GM18498 (cell line): ENCODE results near the gene SPAG7.
"Not testable (repeated sequence)": the region's sequence is repeated elsewhere in the genome, so short reads cannot be mapped to it uniquely, and the experiment has no call there.

ENCODE experiments used
- ATAC-seq: cut with Tn5 transposase; IDR thresholded peaks from one replicate; pipeline ENCODE4 v1.9.1; 2021; ENCODE audit warnings: mild to moderate bottlenecking, moderate library complexity; ENCODE audit not compliant: unreplicated experiment

SPAG7 gene

DNA sequence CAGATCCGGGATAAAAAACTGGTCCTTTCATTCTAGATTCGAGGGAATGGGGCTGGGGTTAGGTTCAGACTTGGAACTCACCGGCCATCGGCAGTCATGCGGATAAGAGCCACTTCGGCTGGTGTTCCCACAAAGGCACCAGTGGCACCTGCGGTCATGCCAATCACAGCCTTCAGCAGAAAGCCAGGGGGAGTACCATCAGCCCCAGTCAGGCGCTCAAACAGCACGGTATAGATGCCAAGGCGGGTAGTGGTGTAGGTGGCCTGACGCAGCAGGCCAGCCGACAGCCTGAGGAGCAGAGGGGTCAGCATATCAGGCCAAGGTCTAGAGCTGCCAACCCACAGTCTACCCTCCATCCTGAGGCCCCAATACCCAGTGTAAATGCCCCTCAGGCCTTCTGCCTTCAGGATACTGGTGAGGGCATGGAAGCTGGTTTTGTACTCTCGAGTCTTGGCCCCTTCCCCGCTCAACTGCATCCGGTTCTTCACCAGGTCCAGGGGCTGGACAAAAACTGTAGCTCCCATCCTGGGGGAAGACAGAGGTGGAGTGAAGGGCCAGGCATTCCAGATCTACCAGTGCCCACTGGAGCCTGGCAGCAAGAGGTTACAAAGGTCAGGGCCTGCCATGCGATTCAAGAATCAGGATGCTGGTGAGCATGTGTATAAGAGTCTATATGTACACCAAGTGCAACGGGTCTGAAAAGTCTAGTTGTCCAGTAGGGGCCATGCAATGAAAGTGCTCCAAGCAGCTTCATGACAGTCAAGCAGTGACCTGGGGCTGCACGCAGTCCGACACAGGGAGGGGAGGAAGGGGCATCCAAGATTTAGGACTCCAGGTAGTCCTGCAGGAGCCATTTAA, 28.7 kb downstream of the SPAG7 start:
- no peak for ATAC-seq

DNA sequence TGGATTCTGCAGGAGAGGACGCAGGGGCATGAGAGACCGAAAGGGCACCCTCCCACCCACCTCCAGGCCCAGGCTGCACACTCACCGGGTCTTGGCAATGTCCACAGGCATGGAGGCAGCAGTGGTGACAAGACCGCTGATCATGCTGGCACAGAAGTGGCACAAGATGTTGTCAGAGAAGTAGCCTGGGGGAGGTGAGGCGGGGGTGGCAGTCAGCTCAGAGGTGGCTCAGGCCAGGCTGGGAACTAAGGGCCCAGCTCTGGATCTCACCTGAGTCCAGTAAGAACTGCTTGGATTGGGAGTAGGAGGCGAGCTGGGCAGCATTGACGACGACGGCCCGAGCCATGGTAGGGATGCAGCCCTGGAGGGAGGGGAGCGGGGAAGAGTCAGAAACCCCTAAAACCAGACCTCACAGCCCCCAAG, 29.5 kb downstream of the SPAG7 start:
- ATAC-seq = no peak

DNA sequence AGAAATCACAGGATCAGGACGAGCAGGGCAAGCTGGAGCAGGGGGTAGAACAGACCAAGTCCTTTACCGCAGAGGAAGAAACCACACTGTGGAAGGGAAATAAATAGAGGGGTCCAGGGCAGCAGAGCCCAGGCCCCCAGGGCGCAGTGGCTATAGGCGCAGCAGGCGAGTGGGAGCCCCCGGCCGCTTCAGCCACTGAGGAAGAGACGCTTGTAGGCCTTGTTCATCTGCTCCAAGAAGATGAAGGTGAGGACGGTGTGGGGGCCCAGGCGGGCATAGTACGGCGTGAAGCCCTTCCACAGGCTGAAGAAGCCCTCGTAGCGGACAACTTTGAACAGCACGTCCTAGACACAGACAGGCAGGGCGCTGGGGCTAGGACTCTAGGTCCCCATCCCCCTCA, 30.1 kb downstream of the SPAG7 start:
- no peak for ATAC-seq

DNA sequence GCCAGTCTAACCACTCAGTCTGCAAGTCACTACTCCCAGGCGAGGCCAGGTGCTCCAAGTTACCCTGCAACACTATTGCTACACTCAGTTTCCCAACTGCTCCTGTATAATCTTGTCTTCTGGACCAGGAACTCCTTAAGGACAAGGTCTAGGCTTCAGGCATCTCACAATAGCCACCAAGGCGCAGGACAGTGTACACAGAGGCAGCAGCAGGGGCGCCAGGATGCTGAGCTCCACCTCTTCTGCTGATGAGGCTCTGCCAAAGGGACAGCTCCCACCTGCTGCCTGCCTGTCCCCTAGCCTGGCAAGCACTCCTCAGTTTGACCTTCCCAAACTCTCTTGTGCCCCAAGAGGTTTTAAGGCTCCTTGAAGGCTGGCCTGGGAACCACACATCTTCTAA, 31.2 kb downstream of the SPAG7 start:
- ATAC-seq = no peak

DNA sequence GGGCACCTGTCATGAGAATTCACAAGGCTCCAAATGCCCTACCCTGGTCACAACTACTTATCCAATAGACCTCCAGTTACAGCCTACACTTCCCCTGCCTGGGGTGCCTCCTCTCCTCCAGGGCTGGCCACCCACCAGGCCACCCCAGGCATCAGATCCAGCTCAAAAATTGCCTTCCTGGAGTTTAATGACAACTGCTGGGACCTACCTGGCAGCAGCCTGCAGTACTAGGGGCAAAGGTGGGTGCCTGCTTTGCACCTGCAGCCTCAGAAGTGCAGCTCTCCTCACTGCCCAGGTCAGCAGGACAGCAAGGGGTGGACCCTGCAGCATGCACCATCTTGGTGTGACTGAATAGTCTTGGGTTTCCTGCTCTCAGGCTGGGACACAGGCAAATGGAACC, 32.0 kb downstream of the SPAG7 start:
- ATAC-seq = no peak

DNA sequence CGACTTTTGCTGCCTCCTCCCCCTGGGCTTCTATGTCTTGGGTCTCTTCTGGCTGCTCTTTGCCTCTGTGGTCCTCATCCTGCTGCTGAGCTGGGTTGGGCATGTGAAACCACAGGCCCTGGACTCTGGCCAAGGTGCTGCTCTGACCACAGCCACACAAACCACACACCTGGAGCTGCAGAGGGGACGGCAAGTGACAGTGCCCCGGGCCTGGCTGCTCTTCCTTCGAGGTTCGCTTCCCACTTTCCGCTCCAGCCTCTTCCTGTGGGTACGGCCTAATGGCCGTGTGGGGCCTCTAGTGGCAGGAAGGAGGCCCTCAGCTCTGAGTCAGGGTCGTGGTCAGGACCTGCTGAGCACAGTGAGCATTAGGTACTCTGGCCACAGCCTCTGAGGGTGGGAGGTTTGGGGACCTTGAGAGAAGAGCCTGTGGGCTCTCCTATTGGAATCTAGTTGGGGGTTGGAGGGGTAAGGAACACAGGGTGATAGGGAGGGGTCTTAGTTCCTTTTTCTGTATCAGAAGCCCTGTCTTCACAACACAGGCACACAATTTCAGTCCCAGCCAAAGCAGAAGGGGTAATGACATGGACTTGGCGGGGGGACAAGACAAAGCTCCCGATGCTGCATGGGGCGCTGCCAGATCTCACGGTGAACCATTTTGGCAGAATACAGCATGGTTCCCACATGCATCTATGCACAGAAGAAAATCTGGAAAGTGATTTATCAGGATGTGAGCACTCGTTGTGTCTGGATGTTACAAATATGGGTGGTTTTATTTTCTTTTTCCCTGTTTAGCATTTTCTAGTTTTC, 33.2 kb downstream of the SPAG7 start:
- ATAC-seq = no peak

DNA sequence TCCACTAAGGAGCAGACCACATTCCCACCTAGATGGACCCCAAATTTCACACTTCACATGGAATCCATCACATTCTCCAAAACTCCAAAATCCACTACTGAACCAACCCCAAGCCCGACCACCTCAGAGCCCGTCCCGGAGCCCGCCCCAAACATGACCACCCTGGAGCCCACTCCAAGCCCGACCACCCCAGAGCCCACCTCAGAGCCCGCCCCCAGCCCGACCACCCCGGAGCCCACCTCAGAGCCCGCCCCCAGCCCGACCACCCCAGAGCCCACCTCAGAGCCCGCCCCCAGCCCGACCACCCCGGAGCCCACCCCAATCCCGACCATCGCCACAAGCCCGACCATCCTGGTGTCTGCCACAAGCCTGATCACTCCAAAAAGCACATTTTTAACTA, 34.0 kb downstream of the SPAG7 start:
- no peak for ATAC-seq

DNA sequence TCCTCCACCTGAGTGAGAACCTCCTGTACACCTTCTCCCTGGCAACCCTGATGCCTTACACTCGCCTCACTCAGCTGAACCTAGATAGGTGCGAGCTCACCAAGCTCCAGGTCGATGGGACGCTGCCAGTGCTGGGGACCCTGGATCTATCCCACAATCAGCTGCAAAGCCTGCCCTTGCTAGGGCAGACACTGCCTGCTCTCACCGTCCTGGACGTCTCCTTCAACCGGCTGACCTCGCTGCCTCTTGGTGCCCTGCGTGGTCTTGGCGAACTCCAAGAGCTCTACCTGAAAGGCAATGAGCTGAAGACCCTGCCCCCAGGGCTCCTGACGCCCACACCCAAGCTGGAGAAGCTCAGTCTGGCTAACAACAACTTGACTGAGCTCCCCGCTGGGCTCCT, 34.9 kb downstream of the SPAG7 start:
- no peak for ATAC-seq

DNA sequence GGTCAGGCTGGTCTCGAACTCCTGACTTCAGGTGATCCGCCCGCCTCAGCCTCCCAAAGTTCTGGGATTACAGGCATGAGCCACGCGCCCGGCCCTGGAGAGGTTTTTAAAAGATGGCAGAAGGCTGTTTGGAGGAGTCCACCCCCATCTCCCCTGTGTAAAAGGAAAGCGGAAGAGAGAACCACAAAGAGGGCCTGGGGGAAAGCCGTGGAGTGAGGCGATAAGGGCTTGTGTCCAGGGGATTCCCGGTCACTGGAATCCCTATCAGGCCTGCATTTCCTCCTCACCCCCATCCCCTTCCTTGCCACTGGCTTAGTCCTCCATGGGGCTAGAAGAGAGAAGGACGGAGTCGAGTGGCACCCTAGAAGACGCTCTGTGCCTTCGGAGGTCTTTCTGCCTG, 35.7 kb downstream of the SPAG7 start, which contains the start of gene GP1BA:
TSS of gene GP1BA (plus strand) at position 315 of the 400 bp plus-strand sequence. CDS start 328 bp downstream, outside the sequence.
- ATAC-seq = no peak

DNA sequence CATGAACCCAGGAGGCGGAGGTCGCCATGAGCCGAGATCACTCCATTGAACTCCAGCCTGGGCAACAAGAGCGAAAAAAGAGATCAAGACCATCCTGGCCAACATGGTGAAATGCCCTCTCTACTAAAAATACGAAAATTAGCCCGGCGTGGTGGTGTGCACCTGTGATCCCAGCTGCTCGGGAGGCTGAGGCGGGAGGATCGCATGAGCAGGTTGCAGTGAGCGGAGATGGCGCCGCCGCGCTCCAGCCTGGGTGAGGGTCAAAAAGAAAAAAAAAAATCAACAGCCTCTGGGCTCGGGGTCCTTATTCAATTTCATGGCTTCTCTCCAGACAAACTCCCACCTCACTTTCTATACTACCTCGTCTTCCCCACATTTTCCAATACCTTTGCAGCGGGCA, 38.7 kb downstream of the SPAG7 start:
- ATAC-seq = no peak

DNA sequence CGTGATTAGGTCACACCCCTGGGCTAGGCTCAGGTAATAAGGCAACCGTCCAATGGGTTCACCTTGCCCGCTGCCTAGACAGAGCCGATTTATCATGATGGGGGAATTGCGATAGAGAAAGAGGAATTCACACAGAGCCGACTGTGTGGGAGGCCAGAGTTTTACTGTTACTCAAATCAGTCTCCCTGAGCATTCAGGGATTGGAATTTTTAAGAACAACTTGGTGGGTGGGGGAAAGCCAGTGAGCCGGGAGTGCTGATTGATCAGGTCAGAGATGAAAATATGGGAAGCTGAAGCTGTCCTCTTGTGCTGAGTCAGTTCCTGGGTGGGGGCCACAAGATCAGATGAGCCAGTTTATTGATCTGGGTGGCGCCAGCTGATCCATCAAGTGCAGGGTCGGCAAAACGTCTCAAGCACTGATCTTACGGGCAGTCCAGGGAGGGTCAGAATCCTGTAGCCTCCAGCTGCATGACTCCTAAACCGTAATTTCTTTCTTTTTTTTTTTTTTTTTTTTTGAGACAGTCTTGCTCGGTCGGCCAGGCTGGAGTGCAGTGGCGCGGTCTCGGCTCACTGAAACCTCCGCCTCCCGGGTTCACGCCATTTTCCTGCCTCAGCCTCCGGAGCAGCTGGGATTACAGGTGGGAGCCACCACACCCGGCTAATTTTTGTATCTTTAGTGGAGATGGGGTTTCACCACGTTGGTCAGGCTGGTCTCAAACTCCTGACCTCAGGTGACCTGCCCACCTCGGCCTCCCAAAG, 40.9 kb downstream of the SPAG7 start:
- ATAC-seq = not testable (repeated sequence)

DNA sequence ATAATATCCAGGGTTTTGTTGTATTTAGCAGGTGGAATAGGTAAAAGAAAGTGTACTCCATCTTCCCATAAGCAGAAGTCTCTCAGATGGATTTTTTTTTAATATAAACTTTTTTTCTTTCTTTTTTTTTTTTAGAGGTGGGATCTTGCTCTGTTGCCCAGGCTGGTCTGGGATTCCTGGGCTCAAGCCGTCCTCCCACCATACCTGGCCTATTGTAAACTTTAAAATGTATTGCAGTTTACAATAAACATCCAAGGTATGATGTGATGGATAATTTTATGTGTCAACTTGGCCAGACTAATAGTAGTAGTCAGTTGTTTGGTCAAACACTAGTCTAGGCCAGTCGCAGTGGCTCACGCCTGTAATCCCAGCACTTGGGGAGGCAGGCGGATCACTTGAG, 46.3 kb downstream of the SPAG7 start:
- no peak for ATAC-seq

DNA sequence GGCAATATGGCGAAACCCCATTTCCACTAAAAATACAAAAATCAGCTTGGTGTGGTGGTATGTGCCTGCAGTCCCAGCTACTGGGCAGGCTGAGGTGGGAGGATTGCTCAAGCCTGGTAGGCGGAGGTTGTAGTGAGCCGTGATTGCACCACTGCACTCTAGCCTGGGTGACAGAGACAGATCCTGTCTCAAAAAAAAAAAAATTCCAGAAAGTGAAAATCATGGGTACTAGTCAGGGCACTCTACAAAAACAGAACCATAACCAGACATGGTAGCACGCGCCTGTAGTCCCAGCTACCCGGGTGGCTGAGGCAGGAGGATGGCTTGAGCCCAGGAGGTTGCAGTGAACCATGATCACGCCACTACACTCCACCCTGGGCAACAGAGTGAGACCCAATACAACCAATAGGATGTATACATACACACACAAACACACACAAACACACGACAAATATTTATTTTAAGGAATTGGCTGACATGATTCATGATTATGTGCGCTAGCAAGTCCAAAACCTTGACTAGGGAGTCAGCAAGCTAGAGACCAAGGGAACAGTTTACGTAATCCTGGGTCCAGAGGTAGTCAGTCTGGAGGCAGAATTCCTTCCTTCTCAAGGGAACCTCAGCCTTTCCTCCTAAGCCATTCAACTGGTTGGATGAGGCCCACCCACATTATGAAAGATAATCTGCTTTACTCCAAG, 47.1 kb downstream of the SPAG7 start:
- no peak for ATAC-seq

DNA sequence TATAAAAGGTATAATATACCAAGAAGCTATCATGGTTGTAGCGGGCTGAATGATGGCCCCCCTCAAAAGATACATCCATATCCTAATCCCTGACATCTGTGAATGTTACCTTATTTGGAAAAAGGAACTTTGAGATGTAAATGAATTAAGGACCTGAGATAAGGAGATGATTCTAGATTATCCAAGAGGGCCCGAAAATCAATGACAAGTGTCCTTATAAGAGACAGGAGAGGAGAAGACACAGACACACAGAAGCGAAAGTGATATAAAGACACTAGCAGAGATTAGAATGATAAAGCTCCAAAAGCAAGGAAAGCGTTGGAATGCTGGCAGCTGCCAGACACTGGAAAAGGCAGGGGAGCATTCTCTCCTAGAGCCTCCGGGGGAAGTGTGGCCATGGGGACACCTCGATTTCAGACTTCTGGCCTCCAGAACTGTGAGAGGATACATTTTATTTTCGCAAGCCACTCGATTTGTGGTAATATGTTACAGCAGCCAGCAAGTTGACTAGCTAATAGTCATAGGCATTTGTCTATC, 48.0 kb downstream of the SPAG7 start:
- no peak for ATAC-seq

DNA sequence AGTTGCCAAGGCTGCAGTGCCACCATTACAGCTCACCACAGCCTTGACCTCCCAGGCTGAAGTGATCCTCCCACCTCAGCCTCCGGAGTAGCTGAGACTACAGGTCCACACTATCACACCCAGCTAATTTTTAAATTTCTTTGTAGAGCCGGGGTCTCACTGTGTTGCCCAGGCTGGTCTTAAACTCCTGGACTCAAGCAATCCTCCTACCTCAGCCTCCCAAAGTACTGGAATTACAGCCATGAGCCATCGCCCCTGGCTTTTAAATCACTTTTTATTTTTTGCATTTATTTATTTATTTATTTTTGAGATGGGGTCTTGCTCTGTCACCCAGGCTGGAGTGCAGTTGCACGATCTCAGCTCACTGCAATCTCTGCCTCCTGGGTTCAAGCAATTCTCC, 53.1 kb downstream of the SPAG7 start:
- ATAC-seq = not testable (repeated sequence)

DNA sequence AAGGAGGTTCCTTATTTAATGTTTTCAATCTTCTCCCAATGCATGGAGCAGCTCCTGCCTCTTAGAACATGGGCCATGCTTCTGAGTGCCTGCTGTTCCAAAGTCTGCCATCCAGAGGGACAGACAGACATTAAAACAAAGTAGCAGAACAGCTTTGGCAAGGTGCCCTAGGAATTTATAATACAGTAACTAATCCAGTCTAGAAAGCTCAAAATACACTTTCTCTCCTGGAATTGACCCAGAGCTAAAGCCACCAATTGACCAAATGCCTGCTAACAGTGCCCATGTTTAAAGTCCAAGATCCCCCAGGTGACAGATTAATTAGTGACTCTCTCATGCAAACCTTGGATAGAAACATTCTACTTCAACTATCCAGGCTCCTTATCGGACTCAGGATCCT, 53.6 kb downstream of the SPAG7 start:
- ATAC-seq = no peak
